ENCODE measurements around the gene CCL24. TPM values are rescaled to one million over a fixed set of nuclear protein-coding genes. Genes with fewer than 3 reads are reported as not detected.
"Not testable (repeated sequence)": the region's sequence is repeated elsewhere in the genome, so short reads cannot be mapped to it uniquely, and the experiment has no call there.

The CCL24 gene
- polyA plus RNA-seq, 1 experiment, result not detected

GRCh38 chr7:75854233-75854632 is 40.6 kb upstream of the CCL24 start:
- Histone ChIP-seq H3K9me3 (ENCODE audit: control insufficient read depth, insufficient read depth, low read length) (no peaks in the 10 kb centered on the region), H3K27me3 (ENCODE audit: control insufficient read depth, insufficient read depth, low read length) (no peaks in the 10 kb centered on the region), H3K27ac (ENCODE audit: low read depth, low read length) (no peak overlapping the region), H3K4me3 (ENCODE audit: low read depth, low read length) (no peak overlapping the region)
- TF ChIP-seq CTCF (IDR thresholded peaks at IDR 0.05; ENCODE audit: low read depth, low read length), result no peak
- DNase-seq (ENCODE audit: low read depth, low spot score), result no peak
- POLR2A ChIA-PET, result interaction anchor here (1.1 kb wide), 1 partner anchor 61 kb away, joined by 15 read pairs; no protein-coding TSS in a partner anchor
- CTCF ChIA-PET, result interaction anchor here (0.7 kb wide), 1 partner anchor 12 kb away, joined by 3 read pairs; no protein-coding TSS in a partner anchor

GRCh38 chr7:75850235-75850634 is 36.6 kb upstream of the CCL24 start:
- Histone ChIP-seq H3K9me3 (ENCODE audit: control insufficient read depth, insufficient read depth, low read length) (no peaks in the 10 kb centered on the region), H3K4me3 (ENCODE audit: low read depth, low read length) (no peak overlapping the region), H3K27me3 (ENCODE audit: control insufficient read depth, insufficient read depth, low read length) (no peaks in the 10 kb centered on the region), H3K27ac (ENCODE audit: low read depth, low read length) (no peak overlapping the region)
- ChIA-PET POLR2A (no interaction called here), CTCF (no interaction called here)
- no peak for DNase-seq (ENCODE audit: low read depth, low spot score)
- no peak for TF ChIP-seq CTCF (IDR thresholded peaks at IDR 0.05; ENCODE audit: low read depth, low read length)

GRCh38 chr7:75849573-75849972 is 36.0 kb upstream of the CCL24 start:
- CTCF ChIA-PET, result no interaction called here
- no peak for DNase-seq (ENCODE audit: low read depth, low spot score)
- Histone ChIP-seq H3K4me3 (ENCODE audit: low read depth, low read length) (no peak overlapping the region), H3K27me3 (ENCODE audit: control insufficient read depth, insufficient read depth, low read length) (no peaks in the 10 kb centered on the region), H3K9me3 (ENCODE audit: control insufficient read depth, insufficient read depth, low read length) (no peaks in the 10 kb centered on the region), H3K27ac (ENCODE audit: low read depth, low read length) (no peak overlapping the region)
- no peak for TF ChIP-seq CTCF (IDR thresholded peaks at IDR 0.05; ENCODE audit: low read depth, low read length)
- POLR2A ChIA-PET, result no interaction called here

GRCh38 chr7:75847707-75848106 is 34.1 kb upstream of the CCL24 start:
- Histone ChIP-seq H3K4me3 (ENCODE audit: low read depth, low read length) (no peak overlapping the region), H3K27ac (ENCODE audit: low read depth, low read length) (no peak overlapping the region), H3K27me3 (ENCODE audit: control insufficient read depth, insufficient read depth, low read length) (no peaks in the 10 kb centered on the region), H3K9me3 (ENCODE audit: control insufficient read depth, insufficient read depth, low read length) (no peaks in the 10 kb centered on the region)
- DNase-seq (ENCODE audit: low read depth, low spot score), result no peak
- ChIA-PET CTCF (no interaction called here), POLR2A (no interaction called here)
- TF ChIP-seq CTCF (IDR thresholded peaks at IDR 0.05; ENCODE audit: low read depth, low read length), result no peak

- H3K27me3 ChIP-seq (ENCODE audit: control insufficient read depth, insufficient read depth, low read length); H3K4me3 ChIP-seq (ENCODE audit: low read depth, low read length); DNase-seq (ENCODE audit: low read depth, low spot score); H3K9me3 ChIP-seq (ENCODE audit: control insufficient read depth, insufficient read depth, low read length); H3K27ac ChIP-seq (ENCODE audit: low read depth, low read length); POLR2A ChIA-PET: not testable (repeated sequence)
- CTCF ChIA-PET, result interaction anchor here (2.0 kb wide), 1 partner anchor 175 kb away, joined by 5 read pairs; no protein-coding TSS in a partner anchor
Measured at GRCh38 chr7:75845132-75845531, 31.5 kb upstream of the CCL24 start.

- H3K27ac ChIP-seq (ENCODE audit: low read depth, low read length), result no peak overlapping the region
- H3K27me3 ChIP-seq (ENCODE audit: control insufficient read depth, insufficient read depth, low read length), result no peaks in the 10 kb centered on the region
- CTCF ChIA-PET, result interaction anchor here (2.0 kb wide), 1 partner anchor 176 kb away, joined by 5 read pairs; no protein-coding TSS in a partner anchor
- DNase-seq (ENCODE audit: low read depth, low spot score), result no peak
- no peaks in the 10 kb centered on the region for H3K9me3 ChIP-seq (ENCODE audit: control insufficient read depth, insufficient read depth, low read length)
- TF ChIP-seq CTCF (IDR thresholded peaks at IDR 0.05; ENCODE audit: low read depth, low read length), result no peak
- POLR2A ChIA-PET, result interaction anchor here (1.7 kb wide), 1 partner anchor 17 kb away, joined by 12 read pairs; no protein-coding TSS in a partner anchor
- no peak overlapping the region for H3K4me3 ChIP-seq (ENCODE audit: low read depth, low read length)
Measured at GRCh38 chr7:75844158-75844557, 30.6 kb upstream of the CCL24 start.

Data from AG04450 (cell line).